GM19043 (cell line): ENCODE measurements around the gene MDH1B.

Experiments used
- ATAC-seq: cut with Tn5 transposase; IDR thresholded peaks from one replicate; pipeline ENCODE4 v1.9.1; 2021; ENCODE audit warnings: low read depth; ENCODE audit not compliant: unreplicated experiment

MDH1B gene

GRCh38 chr2:206698811-206699210, 66.3 kb downstream of the MDH1B start:
- ATAC-seq: no peak

GRCh38 chr2:206696910-206697309, 68.2 kb downstream of the MDH1B start:
- ATAC-seq: no peak

DNA sequence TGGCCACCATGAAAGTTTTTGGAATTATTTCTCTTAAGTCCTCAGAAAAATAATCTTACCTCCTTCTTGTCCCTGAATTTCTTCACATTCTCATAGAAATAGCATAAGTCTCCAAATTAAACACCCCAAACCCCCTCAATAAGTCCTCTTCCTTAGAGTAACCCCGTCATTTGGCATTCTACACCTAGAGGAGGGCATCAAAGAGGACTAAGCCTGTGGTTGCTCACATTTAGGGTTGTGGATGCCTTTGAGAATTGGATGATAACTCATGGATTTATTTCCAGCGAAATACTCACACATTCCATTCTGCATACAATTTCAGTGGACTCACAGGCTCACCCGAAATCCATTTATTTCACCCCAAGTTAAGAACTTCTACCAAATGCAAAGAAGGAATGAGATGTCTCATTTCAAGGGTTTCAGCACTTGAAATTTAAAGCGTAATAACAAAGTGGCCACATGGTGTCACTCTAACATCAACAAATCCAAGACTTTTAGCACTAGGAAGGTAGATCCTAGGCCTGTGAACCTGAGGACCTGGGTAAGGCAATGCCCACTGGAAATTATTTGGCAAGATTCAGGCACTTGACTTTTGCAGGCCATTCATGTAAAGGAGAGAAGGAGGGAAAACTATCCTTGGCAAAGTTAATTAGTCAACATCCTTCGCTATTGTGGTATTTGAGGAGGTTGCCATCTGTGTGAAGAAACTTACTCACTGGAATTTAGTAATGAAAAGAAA, 71.6 kb downstream of the MDH1B start:
- ATAC-seq: no peak

GRCh38 chr2:206692971-206693370, 72.2 kb downstream of the MDH1B start:
- no peak for ATAC-seq

DNA sequence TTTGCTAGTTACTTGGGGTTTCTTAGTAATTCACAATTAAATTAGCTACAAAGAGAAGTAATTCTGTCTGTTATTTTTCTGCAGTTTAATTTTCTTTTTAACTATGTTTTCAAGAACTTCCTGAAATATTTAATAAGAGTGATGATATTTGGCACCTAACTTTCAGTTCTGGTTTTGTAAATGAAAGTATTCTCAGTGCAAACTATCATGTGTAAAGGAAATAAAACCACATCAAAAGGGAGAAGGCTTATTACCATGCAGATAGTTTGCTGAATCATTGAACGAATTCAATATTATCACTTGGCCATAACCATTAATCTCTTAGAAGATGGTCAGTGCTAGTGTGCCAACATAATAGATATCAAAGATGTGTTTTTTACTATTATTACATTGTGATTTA, 76.1 kb downstream of the MDH1B start:
- no peak for ATAC-seq

DNA sequence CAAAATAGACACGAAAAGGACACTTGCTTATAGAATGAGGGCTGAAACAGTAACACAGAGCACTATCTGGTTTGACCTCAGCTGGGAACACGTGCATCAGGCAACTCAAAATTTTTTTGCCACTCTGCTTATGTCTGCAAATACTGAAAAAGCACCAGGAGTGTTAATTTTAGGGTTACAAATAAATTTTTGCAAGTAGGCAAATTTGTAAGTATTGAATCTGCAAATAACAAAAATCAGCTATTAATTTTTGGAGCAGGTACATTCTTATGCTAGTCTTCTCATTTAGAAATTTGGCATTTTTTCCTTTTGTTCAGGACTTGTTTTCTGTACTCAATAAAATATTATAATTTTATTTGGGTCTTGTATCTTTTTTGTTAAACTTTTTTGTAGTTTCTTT, 76.7 kb downstream of the MDH1B start:
- ATAC-seq: no peak
